Hepatocyte (in vitro differentiated cells): ENCODE results near the gene TPCN2. TPM values are rescaled to one million over a fixed set of nuclear protein-coding genes. Genes with fewer than 3 reads are reported as not detected.

Experiments
- DNase-seq: peaks from one replicate; pipeline ENCODE4 v3.0.0-alpha.2; 2016; ENCODE audit warnings: low spot score
- H2AFZ ChIP-seq: fragments of 200-600 bp; sonication (generic); 2 replicates; pipeline ENCODE4 v1.6.0; 2016; ENCODE audit warnings: antibody characterized with exemption, mild to moderate bottlenecking
- H3K27ac ChIP-seq: fragments of 200-600 bp; sonication (generic); 2 replicates; pipeline ENCODE4 v1.5.1; 2016; ENCODE audit warnings: mild to moderate bottlenecking
- H3K27me3 ChIP-seq: fragments of 200-600 bp; sonication (generic); 2 replicates; pipeline ENCODE4 v1.6.1; 2016
- H3K36me3 ChIP-seq: fragments of 200-600 bp; sonication (generic); replicated peaks from 2 replicates; pipeline ENCODE4 v1.5.1; 2016; ENCODE audit warnings: low read depth; ENCODE audit not compliant: insufficient read depth
- H3K4me1 ChIP-seq: fragments of 200-600 bp; sonication (generic); 2 replicates; pipeline ENCODE4 v1.5.1; 2016; ENCODE audit warnings: mild to moderate bottlenecking, moderate library complexity; ENCODE audit not compliant: insufficient read depth
- H3K4me2 ChIP-seq: fragments of 200-600 bp; sonication (generic); 2 replicates; pipeline ENCODE4 v1.6.0; 2016
- H3K4me3 ChIP-seq: fragments of 200-600 bp; sonication (generic); 2 replicates; pipeline ENCODE4 v1.5.1; 2016; ENCODE audit warnings: mild to moderate bottlenecking
- H3K79me2 ChIP-seq: fragments of 200-600 bp; sonication (generic); 2 replicates; pipeline ENCODE4 v1.6.0; 2017; ENCODE audit warnings: mild to moderate bottlenecking
- H3K9me2 ChIP-seq: fragments of 200-600 bp; sonication (generic); replicated peaks from 2 replicates; pipeline ENCODE4 v1.6.0; 2017; ENCODE audit warnings: mild to moderate bottlenecking; ENCODE audit not compliant: insufficient read depth
- H3K9me3 ChIP-seq: fragments of 200-600 bp; sonication (generic); 2 replicates; pipeline ENCODE4 v1.5.1; 2016; ENCODE audit warnings: low read depth, mild to moderate bottlenecking
- H4K20me1 ChIP-seq: fragments of 200-600 bp; sonication (generic); 2 replicates; pipeline ENCODE4 v1.6.0; 2016; ENCODE audit warnings: mild to moderate bottlenecking; ENCODE audit not compliant: insufficient read depth, poor library complexity, severe bottlenecking
- EZH2 ChIP-seq: fragments of 200-600 bp; sonication (generic); IDR thresholded peaks from 2 replicates; pipeline ENCODE4 v1.6.1; 2016; ENCODE audit warnings: antibody characterized with exemption, mild to moderate bottlenecking, borderline replicate concordance
- EZH2phosphoT487 ChIP-seq: fragments of 200-600 bp; sonication (generic); IDR thresholded peaks from one replicate; pipeline ENCODE4 v1.6.1; 2018; ENCODE audit warnings: antibody characterized with exemption, mild to moderate bottlenecking, low read depth, moderate library complexity; ENCODE audit not compliant: unreplicated experiment, severe bottlenecking
- WGBS: methylation state at CpG from one replicate; pipeline ENCODE4 v1.1.6; 2016; ENCODE audit warnings: low lambda C conversion rate; ENCODE audit errors: missing lambda C conversion rate; 5-methylcytosine and 5-hydroxymethylcytosine counted together
- polyA plus RNA-seq: library from polyadenylated mRNA; unstranded; fragments of >200 nt; fragmentation: Nextera tagmentation; extraction: Ambion mirVana; gene quantifications from 2 replicates; pipeline ENCODE4 v1.2.1, GENCODE V29; 2016
- total RNA-seq: library from RNA; depleted of rRNA; stranded (reverse); fragments of >200 nt; gene quantifications from 2 replicates; pipeline ENCODE4 v1.2.3, GENCODE V29; 2014
- TF ChIP-seq, protein P1 (sequence below): fragments of 200-600 bp; sonication (generic); IDR thresholded peaks from 2 replicates; pipeline ENCODE4 v1.5.1; 2016; ENCODE audit warnings: antibody characterized with exemption, mild to moderate bottlenecking; ENCODE audit not compliant: poor library complexity

TPCN2 gene
- total and polyA plus RNA-seq, 2 experiments from 2014 or later, result 16.6 to 21.3 TPM

DNA sequence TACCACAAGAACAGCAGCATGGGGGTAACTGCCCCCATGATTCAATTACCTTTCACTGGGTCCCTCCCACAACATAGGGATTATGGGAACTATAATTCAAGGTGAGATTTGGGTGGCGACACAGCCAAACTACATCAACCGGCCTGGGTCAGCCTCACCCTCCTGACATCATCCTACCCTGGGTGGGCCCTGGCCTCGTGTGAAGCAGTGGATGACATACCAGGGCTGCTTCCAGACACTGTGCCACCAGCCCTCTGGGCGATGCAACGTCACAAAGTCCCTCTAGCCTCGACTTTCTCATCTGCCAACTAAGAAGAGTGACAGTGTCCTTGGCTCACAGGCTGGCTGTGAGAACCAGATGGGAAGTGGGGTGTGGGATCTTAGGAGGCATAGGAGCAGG lies 8.7 kb upstream of the TPCN2 start:
- WGBS, result 89% methylated on average over 6 of the region's 6 CpGs
- Histone ChIP-seq H4K20me1 (no peaks in the 10 kb centered on the region), H2AFZ (no peak overlapping the region), H3K9me3 (no peaks in the 10 kb centered on the region), H3K4me3 (no peak overlapping the region), H3K27me3 (no peaks in the 10 kb centered on the region), H3K79me2 (no peaks in the 10 kb centered on the region), H3K4me2 (no peak overlapping the region), H3K9me2 (no peaks in the 10 kb centered on the region), H3K4me1 (peaks cover 4% of the 10 kb centered on the region), H3K27ac (no peak overlapping the region), H3K36me3 (no peaks in the 10 kb centered on the region)
- DNase-seq, result no peak
- no peak for TF ChIP-seq EZH2phosphoT487
- TF ChIP-seq, protein P1, sequence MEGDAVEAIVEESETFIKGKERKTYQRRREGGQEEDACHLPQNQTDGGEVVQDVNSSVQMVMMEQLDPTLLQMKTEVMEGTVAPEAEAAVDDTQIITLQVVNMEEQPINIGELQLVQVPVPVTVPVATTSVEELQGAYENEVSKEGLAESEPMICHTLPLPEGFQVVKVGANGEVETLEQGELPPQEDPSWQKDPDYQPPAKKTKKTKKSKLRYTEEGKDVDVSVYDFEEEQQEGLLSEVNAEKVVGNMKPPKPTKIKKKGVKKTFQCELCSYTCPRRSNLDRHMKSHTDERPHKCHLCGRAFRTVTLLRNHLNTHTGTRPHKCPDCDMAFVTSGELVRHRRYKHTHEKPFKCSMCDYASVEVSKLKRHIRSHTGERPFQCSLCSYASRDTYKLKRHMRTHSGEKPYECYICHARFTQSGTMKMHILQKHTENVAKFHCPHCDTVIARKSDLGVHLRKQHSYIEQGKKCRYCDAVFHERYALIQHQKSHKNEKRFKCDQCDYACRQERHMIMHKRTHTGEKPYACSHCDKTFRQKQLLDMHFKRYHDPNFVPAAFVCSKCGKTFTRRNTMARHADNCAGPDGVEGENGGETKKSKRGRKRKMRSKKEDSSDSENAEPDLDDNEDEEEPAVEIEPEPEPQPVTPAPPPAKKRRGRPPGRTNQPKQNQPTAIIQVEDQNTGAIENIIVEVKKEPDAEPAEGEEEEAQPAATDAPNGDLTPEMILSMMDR, result no peak
- no peak for TF ChIP-seq EZH2

DNA sequence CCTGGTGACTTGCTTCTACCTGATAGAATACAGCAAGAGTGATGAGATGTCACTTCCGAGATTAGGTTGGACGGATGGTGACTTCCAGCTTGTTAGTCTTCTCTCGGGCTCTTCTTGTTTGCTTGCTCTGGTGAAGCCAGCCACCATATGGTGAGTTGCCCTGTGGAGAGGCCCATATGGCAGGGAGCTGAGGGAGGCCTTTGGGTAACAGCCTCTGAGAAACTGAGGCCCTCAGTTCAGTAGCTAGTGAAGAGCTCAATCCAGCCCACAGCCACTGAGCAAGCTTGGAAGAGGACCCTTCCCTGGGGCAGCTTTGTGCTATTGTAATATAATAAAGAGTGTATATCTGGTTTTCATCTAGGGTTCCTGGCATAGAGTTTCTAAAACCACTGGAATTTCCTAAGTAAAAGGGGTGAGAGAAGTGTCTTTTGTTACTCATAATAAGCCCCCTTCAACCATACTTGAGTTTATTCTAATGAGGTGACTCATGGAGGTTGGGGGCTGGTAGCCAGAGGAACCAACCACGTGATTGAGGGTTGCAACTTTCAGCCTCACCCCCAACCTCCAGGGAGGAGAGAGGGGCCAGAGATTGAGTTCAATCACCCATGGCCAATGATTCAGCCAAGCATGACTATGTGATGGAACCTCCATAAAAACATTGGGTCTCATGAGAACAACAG lies 8.0 kb upstream of the TPCN2 start:
- peaks cover 4% of the 10 kb centered on the region for H3K4me1 ChIP-seq
- H3K79me2 ChIP-seq, result no peaks in the 10 kb centered on the region
- no peaks in the 10 kb centered on the region for H3K9me3 ChIP-seq
- DNase-seq, result no peak
- no peak overlapping the region for H3K27ac ChIP-seq
- 81% methylated on average over 4 of the region's 4 CpGs for WGBS
- H3K27me3 ChIP-seq, result no peaks in the 10 kb centered on the region
- no peak overlapping the region for H3K4me2 ChIP-seq
- H4K20me1 ChIP-seq, result no peaks in the 10 kb centered on the region
- no peak overlapping the region for H3K4me3 ChIP-seq
- TF ChIP-seq EZH2phosphoT487 (no peak), EZH2 (no peak)
- TF ChIP-seq, protein P1, result no peak
- no peaks in the 10 kb centered on the region for H3K36me3 ChIP-seq
- H2AFZ ChIP-seq, result no peak overlapping the region
- H3K9me2 ChIP-seq, result no peaks in the 10 kb centered on the region

DNA sequence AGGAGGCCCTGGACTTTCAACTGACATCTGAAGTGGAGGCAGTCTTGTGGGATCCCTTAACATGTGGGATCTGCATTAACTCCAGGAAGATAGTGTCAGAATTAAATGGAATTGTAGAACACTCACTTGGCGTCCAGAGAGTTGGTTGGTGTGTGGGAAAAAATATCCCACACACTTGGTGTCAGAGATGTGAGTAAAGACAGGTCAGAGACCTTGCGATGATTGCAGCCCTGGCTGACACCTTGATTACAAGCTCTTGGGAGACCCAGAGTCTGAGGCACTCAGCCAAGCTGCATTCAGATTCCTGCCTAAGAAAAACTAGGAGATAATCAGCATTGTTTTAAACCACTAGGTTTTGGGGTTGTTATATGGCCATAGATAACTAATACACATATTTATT lies 7.2 kb upstream of the TPCN2 start:
- Histone ChIP-seq H3K27ac (no peak overlapping the region), H2AFZ (no peak overlapping the region), H3K27me3 (no peaks in the 10 kb centered on the region), H3K9me2 (no peaks in the 10 kb centered on the region), H3K4me2 (no peak overlapping the region), H3K9me3 (no peaks in the 10 kb centered on the region), H4K20me1 (no peaks in the 10 kb centered on the region), H3K4me3 (no peak overlapping the region), H3K79me2 (no peaks in the 10 kb centered on the region), H3K4me1 (peaks cover 4% of the 10 kb centered on the region), H3K36me3 (no peaks in the 10 kb centered on the region)
- TF ChIP-seq, protein P1, result no peak
- TF ChIP-seq EZH2phosphoT487, result no peak
- no peak for TF ChIP-seq EZH2
- DNase-seq, result no peak
- 52% methylated on average over 2 of the region's 2 CpGs for WGBS
